ENCODE data around the gene CTRB1. TPM values are rescaled to one million over a fixed set of nuclear protein-coding genes. Genes with fewer than 3 reads are reported as not detected.

CTRB1 gene
- total and polyA plus RNA-seq, 2 of the 13 experiments (the other 11 are each of a cell fraction or from before 2014, with no cell fraction given) = not detected

DNA sequence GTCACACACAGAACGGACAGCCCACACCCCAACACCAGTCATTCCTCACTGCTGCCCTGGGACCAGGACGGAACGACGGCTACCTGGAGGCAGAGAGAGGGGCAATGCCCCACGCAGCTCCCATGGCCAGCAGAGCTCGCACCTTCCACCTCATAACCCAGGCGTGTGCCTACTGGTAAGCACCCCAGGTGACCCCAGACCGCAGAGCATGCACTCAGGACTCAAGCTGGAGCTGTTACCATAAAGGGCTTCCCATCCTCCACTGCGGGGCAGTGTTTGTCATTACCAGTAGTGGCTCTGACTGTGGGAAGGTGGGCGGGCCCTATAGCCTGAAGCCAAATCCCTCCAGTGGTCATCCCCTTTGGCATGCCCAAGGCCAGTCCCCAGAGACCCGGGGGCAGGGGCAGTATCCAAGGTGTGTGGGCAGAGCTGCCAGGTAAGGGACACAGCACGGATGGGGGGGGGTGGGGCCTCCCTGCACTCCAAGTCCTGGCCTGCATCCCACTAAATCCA is 37.3 kb downstream of the CTRB1 start (continued):
- no peak for TF ChIP-seq ATAD3A (CRISPR knock-in tag; IDR thresholded peaks at IDR 0.05)
- no peak for TF ChIP-seq JARID2 (CRISPR knock-in tag; IDR thresholded peaks at IDR 0.05; ENCODE audit: insufficient replicate concordance)
- no peak for TF ChIP-seq ZNF747 (CRISPR knock-in tag; IDR thresholded peaks at IDR 0.05; ENCODE audit: borderline replicate concordance)
- TF ChIP-seq, protein P1, sequence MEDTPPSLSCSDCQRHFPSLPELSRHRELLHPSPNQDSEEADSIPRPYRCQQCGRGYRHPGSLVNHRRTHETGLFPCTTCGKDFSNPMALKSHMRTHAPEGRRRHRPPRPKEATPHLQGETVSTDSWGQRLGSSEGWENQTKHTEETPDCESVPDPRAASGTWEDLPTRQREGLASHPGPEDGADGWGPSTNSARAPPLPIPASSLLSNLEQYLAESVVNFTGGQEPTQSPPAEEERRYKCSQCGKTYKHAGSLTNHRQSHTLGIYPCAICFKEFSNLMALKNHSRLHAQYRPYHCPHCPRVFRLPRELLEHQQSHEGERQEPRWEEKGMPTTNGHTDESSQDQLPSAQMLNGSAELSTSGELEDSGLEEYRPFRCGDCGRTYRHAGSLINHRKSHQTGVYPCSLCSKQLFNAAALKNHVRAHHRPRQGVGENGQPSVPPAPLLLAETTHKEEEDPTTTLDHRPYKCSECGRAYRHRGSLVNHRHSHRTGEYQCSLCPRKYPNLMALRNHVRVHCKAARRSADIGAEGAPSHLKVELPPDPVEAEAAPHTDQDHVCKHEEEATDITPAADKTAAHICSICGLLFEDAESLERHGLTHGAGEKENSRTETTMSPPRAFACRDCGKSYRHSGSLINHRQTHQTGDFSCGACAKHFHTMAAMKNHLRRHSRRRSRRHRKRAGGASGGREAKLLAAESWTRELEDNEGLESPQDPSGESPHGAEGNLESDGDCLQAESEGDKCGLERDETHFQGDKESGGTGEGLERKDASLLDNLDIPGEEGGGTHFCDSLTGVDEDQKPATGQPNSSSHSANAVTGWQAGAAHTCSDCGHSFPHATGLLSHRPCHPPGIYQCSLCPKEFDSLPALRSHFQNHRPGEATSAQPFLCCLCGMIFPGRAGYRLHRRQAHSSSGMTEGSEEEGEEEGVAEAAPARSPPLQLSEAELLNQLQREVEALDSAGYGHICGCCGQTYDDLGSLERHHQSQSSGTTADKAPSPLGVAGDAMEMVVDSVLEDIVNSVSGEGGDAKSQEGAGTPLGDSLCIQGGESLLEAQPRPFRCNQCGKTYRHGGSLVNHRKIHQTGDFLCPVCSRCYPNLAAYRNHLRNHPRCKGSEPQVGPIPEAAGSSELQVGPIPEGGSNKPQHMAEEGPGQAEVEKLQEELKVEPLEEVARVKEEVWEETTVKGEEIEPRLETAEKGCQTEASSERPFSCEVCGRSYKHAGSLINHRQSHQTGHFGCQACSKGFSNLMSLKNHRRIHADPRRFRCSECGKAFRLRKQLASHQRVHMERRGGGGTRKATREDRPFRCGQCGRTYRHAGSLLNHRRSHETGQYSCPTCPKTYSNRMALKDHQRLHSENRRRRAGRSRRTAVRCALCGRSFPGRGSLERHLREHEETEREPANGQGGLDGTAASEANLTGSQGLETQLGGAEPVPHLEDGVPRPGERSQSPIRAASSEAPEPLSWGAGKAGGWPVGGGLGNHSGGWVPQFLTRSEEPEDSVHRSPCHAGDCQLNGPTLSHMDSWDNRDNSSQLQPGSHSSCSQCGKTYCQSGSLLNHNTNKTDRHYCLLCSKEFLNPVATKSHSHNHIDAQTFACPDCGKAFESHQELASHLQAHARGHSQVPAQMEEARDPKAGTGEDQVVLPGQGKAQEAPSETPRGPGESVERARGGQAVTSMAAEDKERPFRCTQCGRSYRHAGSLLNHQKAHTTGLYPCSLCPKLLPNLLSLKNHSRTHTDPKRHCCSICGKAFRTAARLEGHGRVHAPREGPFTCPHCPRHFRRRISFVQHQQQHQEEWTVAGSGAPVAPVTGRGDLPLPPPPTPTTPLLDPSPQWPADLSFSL (CRISPR knock-in tag; IDR thresholded peaks at IDR 0.05) = no peak
- TF ChIP-seq THAP11 (CRISPR knock-in tag; IDR thresholded peaks at IDR 0.05) = no peak
- no peak for TF ChIP-seq PHF8 (CRISPR knock-in tag; IDR thresholded peaks at IDR 0.05)
- TF ChIP-seq, protein P2, sequence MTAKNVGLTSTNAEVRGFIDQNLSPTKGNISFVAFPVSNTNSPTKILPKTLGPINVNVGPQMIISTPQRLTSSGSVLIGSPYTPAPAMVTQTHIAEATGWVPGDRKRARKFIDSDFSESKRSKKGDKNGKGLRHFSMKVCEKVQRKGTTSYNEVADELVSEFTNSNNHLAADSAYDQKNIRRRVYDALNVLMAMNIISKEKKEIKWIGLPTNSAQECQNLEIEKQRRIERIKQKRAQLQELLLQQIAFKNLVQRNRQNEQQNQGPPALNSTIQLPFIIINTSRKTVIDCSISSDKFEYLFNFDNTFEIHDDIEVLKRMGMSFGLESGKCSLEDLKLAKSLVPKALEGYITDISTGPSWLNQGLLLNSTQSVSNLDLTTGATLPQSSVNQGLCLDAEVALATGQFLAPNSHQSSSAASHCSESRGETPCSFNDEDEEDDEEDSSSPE (CRISPR knock-in tag; IDR thresholded peaks at IDR 0.05) = no peak
- no peak for TF ChIP-seq ZFP1 (CRISPR knock-in tag; IDR thresholded peaks at IDR 0.05)
- TF ChIP-seq ZSCAN30 (CRISPR knock-in tag; IDR thresholded peaks at IDR 0.05) = no peak
- TF ChIP-seq, protein P3, sequence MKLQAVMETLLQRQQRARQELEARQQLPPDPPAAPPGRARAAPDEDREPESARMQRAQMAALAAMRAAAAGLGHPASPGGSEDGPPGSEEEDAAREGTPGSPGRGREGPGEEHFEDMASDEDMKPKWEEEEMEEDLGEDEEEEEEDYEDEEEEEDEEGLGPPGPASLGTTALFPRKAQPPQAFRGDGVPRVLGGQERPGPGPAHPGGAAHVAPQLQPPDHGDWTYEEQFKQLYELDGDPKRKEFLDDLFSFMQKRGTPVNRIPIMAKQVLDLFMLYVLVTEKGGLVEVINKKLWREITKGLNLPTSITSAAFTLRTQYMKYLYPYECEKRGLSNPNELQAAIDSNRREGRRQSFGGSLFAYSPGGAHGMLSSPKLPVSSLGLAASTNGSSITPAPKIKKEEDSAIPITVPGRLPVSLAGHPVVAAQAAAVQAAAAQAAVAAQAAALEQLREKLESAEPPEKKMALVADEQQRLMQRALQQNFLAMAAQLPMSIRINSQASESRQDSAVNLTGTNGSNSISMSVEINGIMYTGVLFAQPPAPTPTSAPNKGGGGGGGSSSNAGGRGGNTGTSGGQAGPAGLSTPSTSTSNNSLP (IDR thresholded peaks at IDR 0.05; ENCODE audit: low read depth, low read length) = no peak
- TF ChIP-seq RXRB (CRISPR knock-in tag; IDR thresholded peaks at IDR 0.05; ENCODE audit: borderline replicate concordance) = no peak
- TF ChIP-seq ZNF329 (CRISPR knock-in tag; IDR thresholded peaks at IDR 0.05; ENCODE audit: low read depth) = no peak
- TF ChIP-seq FOSL2 (CRISPR knock-in tag; IDR thresholded peaks at IDR 0.05) = peak; percentile 30; the same call in 1 of the 2 replicates
- TF ChIP-seq, protein P4, sequence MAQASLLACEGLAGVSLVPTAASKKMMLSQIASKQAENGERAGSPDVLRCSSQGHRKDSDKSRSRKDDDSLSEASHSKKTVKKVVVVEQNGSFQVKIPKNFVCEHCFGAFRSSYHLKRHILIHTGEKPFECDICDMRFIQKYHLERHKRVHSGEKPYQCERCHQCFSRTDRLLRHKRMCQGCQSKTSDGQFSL (CRISPR knock-in tag; IDR thresholded peaks at IDR 0.05) = no peak
- no peak for TF ChIP-seq ZNF17 (CRISPR knock-in tag; IDR thresholded peaks at IDR 0.05)
- TF ChIP-seq, protein P5, sequence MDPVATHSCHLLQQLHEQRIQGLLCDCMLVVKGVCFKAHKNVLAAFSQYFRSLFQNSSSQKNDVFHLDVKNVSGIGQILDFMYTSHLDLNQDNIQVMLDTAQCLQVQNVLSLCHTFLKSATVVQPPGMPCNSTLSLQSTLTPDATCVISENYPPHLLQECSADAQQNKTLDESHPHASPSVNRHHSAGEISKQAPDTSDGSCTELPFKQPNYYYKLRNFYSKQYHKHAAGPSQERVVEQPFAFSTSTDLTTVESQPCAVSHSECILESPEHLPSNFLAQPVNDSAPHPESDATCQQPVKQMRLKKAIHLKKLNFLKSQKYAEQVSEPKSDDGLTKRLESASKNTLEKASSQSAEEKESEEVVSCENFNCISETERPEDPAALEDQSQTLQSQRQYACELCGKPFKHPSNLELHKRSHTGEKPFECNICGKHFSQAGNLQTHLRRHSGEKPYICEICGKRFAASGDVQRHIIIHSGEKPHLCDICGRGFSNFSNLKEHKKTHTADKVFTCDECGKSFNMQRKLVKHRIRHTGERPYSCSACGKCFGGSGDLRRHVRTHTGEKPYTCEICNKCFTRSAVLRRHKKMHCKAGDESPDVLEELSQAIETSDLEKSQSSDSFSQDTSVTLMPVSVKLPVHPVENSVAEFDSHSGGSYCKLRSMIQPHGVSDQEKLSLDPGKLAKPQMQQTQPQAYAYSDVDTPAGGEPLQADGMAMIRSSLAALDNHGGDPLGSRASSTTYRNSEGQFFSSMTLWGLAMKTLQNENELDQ (CRISPR knock-in tag; IDR thresholded peaks at IDR 0.05; ENCODE audit: borderline replicate concordance) = no peak
- no peak for TF ChIP-seq SUZ12 (IDR thresholded peaks at IDR 0.05; ENCODE audit: low read depth, low read length)
- no peak for TF ChIP-seq ZSCAN25 (CRISPR knock-in tag; IDR thresholded peaks at IDR 0.05)
- TF ChIP-seq RBM39 (IDR thresholded peaks at IDR 0.05; ENCODE audit: low read depth, low read length, poor library complexity, severe bottlenecking) = no peak
